ENCODE data around the gene TIPARP. TPM values are rescaled to one million over a fixed set of nuclear protein-coding genes. Genes with fewer than 3 reads are reported as not detected.
"Not testable (repeated sequence)": the region's sequence is repeated elsewhere in the genome, so short reads cannot be mapped to it uniquely, and the experiment has no call there.

Gene TIPARP
- total RNA-seq, 1 donor from 2014 or later: 27.2 TPM

- no peak overlapping the region for H3K4me3 ChIP-seq
- peaks cover 13% of the 10 kb centered on the region for H3K4me1 ChIP-seq
- peaks cover 38% of the 10 kb centered on the region for H3K36me3 ChIP-seq
- H3K27ac ChIP-seq (replicated peaks): no peak overlapping the region
- no peak for DNase-seq
- no peaks in the 10 kb centered on the region for H3K9me3 ChIP-seq (replicated peaks)
- no peaks in the 10 kb centered on the region for H3K27me3 ChIP-seq (ENCODE audit: low read depth)
- TF ChIP-seq, protein P1, sequence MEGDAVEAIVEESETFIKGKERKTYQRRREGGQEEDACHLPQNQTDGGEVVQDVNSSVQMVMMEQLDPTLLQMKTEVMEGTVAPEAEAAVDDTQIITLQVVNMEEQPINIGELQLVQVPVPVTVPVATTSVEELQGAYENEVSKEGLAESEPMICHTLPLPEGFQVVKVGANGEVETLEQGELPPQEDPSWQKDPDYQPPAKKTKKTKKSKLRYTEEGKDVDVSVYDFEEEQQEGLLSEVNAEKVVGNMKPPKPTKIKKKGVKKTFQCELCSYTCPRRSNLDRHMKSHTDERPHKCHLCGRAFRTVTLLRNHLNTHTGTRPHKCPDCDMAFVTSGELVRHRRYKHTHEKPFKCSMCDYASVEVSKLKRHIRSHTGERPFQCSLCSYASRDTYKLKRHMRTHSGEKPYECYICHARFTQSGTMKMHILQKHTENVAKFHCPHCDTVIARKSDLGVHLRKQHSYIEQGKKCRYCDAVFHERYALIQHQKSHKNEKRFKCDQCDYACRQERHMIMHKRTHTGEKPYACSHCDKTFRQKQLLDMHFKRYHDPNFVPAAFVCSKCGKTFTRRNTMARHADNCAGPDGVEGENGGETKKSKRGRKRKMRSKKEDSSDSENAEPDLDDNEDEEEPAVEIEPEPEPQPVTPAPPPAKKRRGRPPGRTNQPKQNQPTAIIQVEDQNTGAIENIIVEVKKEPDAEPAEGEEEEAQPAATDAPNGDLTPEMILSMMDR (IDR thresholded peaks at IDR 0.05; ENCODE audit: borderline replicate concordance): no peak
- intact Hi-C loops (cut with micrococcal nuclease): no loop called here
Observed at GRCh38 chr3:156711113-156711512, 36.7 kb downstream of the TIPARP start.

- H3K27ac ChIP-seq (replicated peaks); DNase-seq; H3K9me3 ChIP-seq (replicated peaks); H3K4me3 ChIP-seq; intact Hi-C loops (cut with micrococcal nuclease); H3K27me3 ChIP-seq (ENCODE audit: low read depth): not testable (repeated sequence)
- Histone ChIP-seq H3K4me1 (peaks cover 13% of the 10 kb centered on the region), H3K36me3 (peaks cover 35% of the 10 kb centered on the region)
Observed at GRCh38 chr3:156711944-156712343, 37.6 kb downstream of the TIPARP start.

GRCh38 chr3:156716105-156716862 lies 41.9 kb downstream of the TIPARP start:
- peaks cover 10% of the 10 kb centered on the region for H3K4me1 ChIP-seq
- H3K9me3 ChIP-seq (replicated peaks): no peaks in the 10 kb centered on the region
- H3K27ac ChIP-seq (replicated peaks): no peak overlapping the region
- H3K27me3 ChIP-seq (ENCODE audit: low read depth): no peaks in the 10 kb centered on the region
- H3K36me3 ChIP-seq: peaks cover 17% of the 10 kb centered on the region
- TF ChIP-seq, protein P1 (IDR thresholded peaks at IDR 0.05; ENCODE audit: borderline replicate concordance): no peak
- intact Hi-C loops (cut with micrococcal nuclease): no loop called here
- no peak for DNase-seq
- no peak overlapping the region for H3K4me3 ChIP-seq

DNA sequence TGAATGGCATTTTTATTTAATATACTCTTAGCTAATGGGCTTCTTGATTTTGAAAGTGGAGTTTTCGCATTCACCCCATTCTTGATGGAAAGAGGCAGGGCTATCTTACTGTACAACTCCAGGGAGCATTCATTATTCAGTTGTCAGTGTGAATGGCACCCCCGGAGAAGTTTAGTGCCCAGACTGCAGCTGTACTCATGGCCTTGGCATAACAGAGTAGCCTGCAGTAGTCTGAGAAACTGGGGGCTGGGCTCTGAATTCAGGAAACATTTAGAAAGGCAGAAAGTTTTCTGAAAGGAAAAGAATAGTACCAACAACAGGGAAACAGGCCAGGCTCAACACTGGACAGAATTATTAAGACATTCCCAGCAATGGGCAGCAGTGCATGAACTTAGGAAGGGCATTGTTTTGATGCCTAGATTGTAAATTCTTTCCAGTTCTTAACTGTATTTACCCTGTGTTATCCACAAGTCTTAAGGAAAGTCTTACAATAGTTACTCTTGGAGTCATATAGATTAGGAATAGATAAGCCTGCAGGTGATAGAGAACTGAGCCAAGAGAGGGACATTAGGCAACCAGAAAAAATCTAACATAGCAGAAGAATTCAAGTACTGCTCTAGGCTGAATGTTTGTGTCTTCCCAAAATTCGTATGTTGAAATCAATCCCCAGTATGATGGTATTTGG lies 44.4 kb downstream of the TIPARP start:
- peaks cover 17% of the 10 kb centered on the region for H3K36me3 ChIP-seq
- H3K9me3 ChIP-seq (replicated peaks): no peaks in the 10 kb centered on the region
- peaks cover 22% of the 10 kb centered on the region for H3K4me1 ChIP-seq
- no peaks in the 10 kb centered on the region for H3K27me3 ChIP-seq (ENCODE audit: low read depth)
- no peak for DNase-seq
- TF ChIP-seq, protein P1 (IDR thresholded peaks at IDR 0.05; ENCODE audit: borderline replicate concordance): no peak
- no peak overlapping the region for H3K4me3 ChIP-seq
- intact Hi-C loops (cut with micrococcal nuclease): no loop called here
- H3K27ac ChIP-seq (replicated peaks): no peak overlapping the region

DNA sequence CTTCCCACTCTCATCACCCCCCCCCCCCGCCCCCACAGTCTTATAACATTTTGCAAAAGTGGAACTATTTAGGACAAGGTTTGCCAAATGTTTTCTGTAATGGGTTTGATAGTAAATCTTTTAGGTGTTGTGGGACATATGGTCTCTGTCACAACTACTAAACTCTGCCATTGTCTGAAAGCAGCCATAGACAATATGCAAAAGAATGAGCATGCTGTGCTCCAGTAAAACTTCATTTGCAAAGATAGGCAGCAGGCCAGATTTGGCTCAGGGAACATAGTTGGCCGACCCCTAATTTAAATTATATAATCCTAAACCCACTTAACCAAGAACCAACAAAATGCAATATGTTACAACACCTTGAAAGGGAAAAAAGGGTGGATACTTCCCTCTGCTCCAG lies 46.4 kb downstream of the TIPARP start:
- Histone ChIP-seq H3K27ac (replicated peaks) (no peak overlapping the region), H3K9me3 (replicated peaks) (no peaks in the 10 kb centered on the region), H3K4me1 (peaks cover 22% of the 10 kb centered on the region), H3K36me3 (peaks cover 7% of the 10 kb centered on the region), H3K4me3 (no peak overlapping the region), H3K27me3 (ENCODE audit: low read depth) (no peaks in the 10 kb centered on the region)
- TF ChIP-seq, protein P1 (IDR thresholded peaks at IDR 0.05; ENCODE audit: borderline replicate concordance): no peak
- intact Hi-C loops (cut with micrococcal nuclease): no loop called here
- DNase-seq: no peak

Measured in left ventricle myocardium inferior (tissue), 1 donor.